ENCODE results near the gene NPVF. TPM values are rescaled to one million over a fixed set of nuclear protein-coding genes. Genes with fewer than 3 reads are reported as not detected.

NPVF gene
- total RNA-seq, 1 experiment from 2014 or later: not detected

DNA sequence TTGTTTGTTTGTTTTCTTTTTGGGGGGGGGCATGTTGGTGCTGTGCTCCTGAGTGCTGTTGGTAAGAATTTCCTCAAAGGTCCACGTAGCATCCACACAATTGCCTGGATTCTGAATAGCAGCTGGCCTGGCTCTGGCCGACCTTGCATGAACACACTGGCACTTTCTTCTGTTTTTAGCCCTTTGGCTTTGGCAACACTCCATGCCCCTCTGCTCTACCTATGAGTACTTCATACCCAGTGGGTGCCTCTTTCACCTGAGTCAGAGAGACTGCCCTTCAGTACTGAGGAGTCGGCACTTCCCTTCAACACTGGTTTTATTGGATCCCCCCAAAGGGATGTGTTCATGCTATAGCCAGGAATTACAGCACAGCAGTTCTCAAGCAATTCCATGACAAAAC is 7.2 kb upstream of the NPVF start:
- TF ChIP-seq EZH2phosphoT487 (IDR thresholded peaks at IDR 0.05; ENCODE audit: borderline replicate concordance, low read length) (no peak), EZH2 (IDR thresholded peaks at IDR 0.05; ENCODE audit: low read length, unreplicated experiment) (no peak)
- intact Hi-C loops (cut with micrococcal nuclease): no loop called here
- Histone ChIP-seq H3K4me2 (ENCODE audit: low read length) (no peak overlapping the region), H2AFZ (ENCODE audit: low read length) (no peak overlapping the region), H3K27ac (ENCODE audit: low read length) (no peak overlapping the region), H3K9me2 (replicated peaks; ENCODE audit: low read length) (no peaks in the 10 kb centered on the region), H3K27me3 (ENCODE audit: low read length) (peaks cover 66% of the 10 kb centered on the region), H3K4me1 (ENCODE audit: insufficient read depth, low read length) (no peaks in the 10 kb centered on the region), H4K20me1 (ENCODE audit: low read length) (no peaks in the 10 kb centered on the region), H3K4me3 (ENCODE audit: low read length) (no peak overlapping the region), H3F3A (ENCODE audit: low read length, unreplicated experiment) (no peaks in the 10 kb centered on the region), H3K9me3 (ENCODE audit: low read length) (no peaks in the 10 kb centered on the region), H3K36me3 (ENCODE audit: low read depth, low read length) (no peaks in the 10 kb centered on the region), H3K79me2 (ENCODE audit: low read length) (no peaks in the 10 kb centered on the region), H3K9ac (ENCODE audit: low read length) (no peak overlapping the region)
- POLR2A ChIA-PET (ENCODE audit: unreplicated experiment): interaction anchor here (0.6 kb wide), 1 partner anchor 12 kb away, joined by 3 read pairs; no protein-coding TSS in a partner anchor
- BruUV-seq (replicated peaks): no TSS peak
- CTCF ChIA-PET: no interaction called here
- no peak for ATAC-seq
- DNase-seq: no peak

- POLR2A ChIA-PET (ENCODE audit: unreplicated experiment): no interaction called here
- Histone ChIP-seq H3K9me3 (ENCODE audit: low read length) (no peaks in the 10 kb centered on the region), H2AFZ (ENCODE audit: low read length) (no peak overlapping the region), H3F3A (ENCODE audit: low read length, unreplicated experiment) (no peaks in the 10 kb centered on the region), H3K36me3 (ENCODE audit: low read depth, low read length) (no peaks in the 10 kb centered on the region), H3K4me2 (ENCODE audit: low read length) (no peak overlapping the region), H3K4me3 (ENCODE audit: low read length) (no peak overlapping the region), H3K79me2 (ENCODE audit: low read length) (no peaks in the 10 kb centered on the region), H3K9me2 (replicated peaks; ENCODE audit: low read length) (no peaks in the 10 kb centered on the region), H3K27me3 (ENCODE audit: low read length) (peaks cover 67% of the 10 kb centered on the region), H3K27ac (ENCODE audit: low read length) (no peak overlapping the region), H4K20me1 (ENCODE audit: low read length) (no peaks in the 10 kb centered on the region), H3K4me1 (ENCODE audit: insufficient read depth, low read length) (no peaks in the 10 kb centered on the region), H3K9ac (ENCODE audit: low read length) (no peak overlapping the region)
- intact Hi-C loops (cut with micrococcal nuclease): no loop called here
- BruUV-seq (replicated peaks): no TSS peak
- CTCF ChIA-PET: no interaction called here
- DNase-seq (no peak), ATAC-seq (no peak)
- no peak for TF ChIP-seq EZH2 (IDR thresholded peaks at IDR 0.05; ENCODE audit: low read length, unreplicated experiment)
- TF ChIP-seq EZH2phosphoT487 (IDR thresholded peaks at IDR 0.05; ENCODE audit: borderline replicate concordance, low read length): no peak
- TF ChIP-seq CTCF (conservative IDR thresholded peaks at IDR 0.05; ENCODE audit: low read depth, low read length): no peak
Observed at GRCh38 chr7:25234336-25234735, 6.0 kb upstream of the NPVF start.

DNA sequence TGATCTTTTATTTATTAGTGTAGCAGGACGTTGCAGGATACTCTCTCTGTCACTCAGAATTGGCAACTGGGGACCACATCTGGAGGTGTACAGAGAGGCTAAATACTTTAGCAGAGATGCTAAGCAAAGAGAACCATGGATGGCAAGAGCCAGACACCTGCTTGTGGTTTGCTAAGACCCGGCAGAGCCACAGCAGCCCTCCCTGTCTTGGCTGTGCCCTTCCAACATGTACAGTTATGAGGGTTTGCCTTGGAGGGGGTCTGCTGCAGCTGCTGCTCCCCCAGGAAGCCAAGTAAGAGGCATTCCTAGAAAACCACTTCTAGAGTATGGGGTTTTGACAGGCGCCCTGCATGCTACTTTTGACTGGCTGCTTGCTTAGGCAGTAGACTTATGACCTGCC is 5.1 kb downstream of the NPVF start:
- Histone ChIP-seq H3K4me1 (ENCODE audit: insufficient read depth, low read length) (no peaks in the 10 kb centered on the region), H3K36me3 (ENCODE audit: low read depth, low read length) (no peaks in the 10 kb centered on the region), H4K20me1 (ENCODE audit: low read length) (no peaks in the 10 kb centered on the region), H3K9me3 (ENCODE audit: low read length) (no peaks in the 10 kb centered on the region), H3K27me3 (ENCODE audit: low read length) (peaks cover 88% of the 10 kb centered on the region), H2AFZ (ENCODE audit: low read length) (no peak overlapping the region), H3F3A (ENCODE audit: low read length, unreplicated experiment) (no peaks in the 10 kb centered on the region), H3K4me3 (ENCODE audit: low read length) (no peak overlapping the region), H3K79me2 (ENCODE audit: low read length) (no peaks in the 10 kb centered on the region), H3K9ac (ENCODE audit: low read length) (no peak overlapping the region), H3K27ac (ENCODE audit: low read length) (no peak overlapping the region), H3K9me2 (replicated peaks; ENCODE audit: low read length) (no peaks in the 10 kb centered on the region), H3K4me2 (ENCODE audit: low read length) (no peak overlapping the region)
- TF ChIP-seq CTCF (conservative IDR thresholded peaks at IDR 0.05; ENCODE audit: low read depth, low read length): no peak
- TF ChIP-seq EZH2 (IDR thresholded peaks at IDR 0.05; ENCODE audit: low read length, unreplicated experiment): no peak
- no peak for TF ChIP-seq EZH2phosphoT487 (IDR thresholded peaks at IDR 0.05; ENCODE audit: borderline replicate concordance, low read length)
- ATAC-seq (no peak), DNase-seq (no peak)
- POLR2A ChIA-PET (ENCODE audit: unreplicated experiment): no interaction called here
- intact Hi-C loops (cut with micrococcal nuclease): no loop called here
- CTCF ChIA-PET: no interaction called here
- BruUV-seq (replicated peaks): no TSS peak
